Naive thymus-derived CD8-positive, alpha-beta T cell (primary cell): ENCODE measurements around the gene ALDH7A1. TPM values are rescaled to one million over a fixed set of nuclear protein-coding genes. Genes with fewer than 3 reads are reported as not detected.
"Not testable (repeated sequence)": the region's sequence is repeated elsewhere in the genome, so short reads cannot be mapped to it uniquely, and the experiment has no call there.

Experiments used
- ATAC-seq, 2 donors: fragments of 150-1000 bp; cut with Tn5 transposase in 1 of 2; sonication (Bioruptor Pico), chemical (Tn5 transposase) in 1 of 2; 1 replicate in 1 of 2; 2 replicates in 1 of 2; pipeline ENCODE4 v1.10.0; 2021; ENCODE audit warnings: mild to moderate bottlenecking in 2 of 2, moderate library complexity in 2 of 2
- POLR2A ChIA-PET: fragments of 350-600 bp; sonication (Branson Sonifier 250); formaldehyde crosslinking; loops from one replicate; lab custom pipeline; 2021; ENCODE audit warnings: antibody characterized with exemption; lab: Charles Lee
- DNase-seq, 10 donors: peaks; one replicate each; pipeline versions ENCODE4 v3.0.0 to v3.0.0-alpha.2; 2020 to 2022
- H3K27ac Mint-ChIP-seq, 10 donors: one replicate each; pipeline ENCODE4 v1.8.0; 2020 to 2022; ENCODE audit warnings: mild to moderate bottlenecking in 10 of 10, mixed read lengths in 10 of 10, moderate library complexity in 4 of 10, inconsistent platforms in 1 of 10
- H3K27me3 Mint-ChIP-seq, 5 donors: one replicate each; pipeline ENCODE4 v1.8.0; 2021 to 2022; ENCODE audit warnings: mixed read lengths in 5 of 5
- H3K36me3 Mint-ChIP-seq, 3 donors: one replicate each; pipeline ENCODE4 v1.8.0; 2020 to 2022; ENCODE audit warnings: mixed read lengths in 3 of 3, mild to moderate bottlenecking in 2 of 3, inconsistent platforms in 1 of 3
- H3K4me1 Mint-ChIP-seq, 4 donors: one replicate each; pipeline ENCODE4 v1.8.0; 2021 to 2022; ENCODE audit warnings: mixed read lengths in 4 of 4
- H3K4me3 Mint-ChIP-seq, 10 donors: one replicate each; pipeline ENCODE4 v1.8.0; 2020 to 2022; ENCODE audit warnings: mild to moderate bottlenecking in 10 of 10, mixed read lengths in 10 of 10, moderate library complexity in 6 of 10, inconsistent platforms in 1 of 10
- H3K9me3 Mint-ChIP-seq, 9 donors: one replicate each; pipeline ENCODE4 v1.8.0; 2020 to 2022; ENCODE audit warnings: mixed read lengths in 9 of 9, mild to moderate bottlenecking in 3 of 9, inconsistent platforms in 1 of 9, moderate library complexity in 1 of 9
- polyA plus RNA-seq, 3 donors: library from polyadenylated mRNA; unstranded; fragments of 300-500 nt; fragmentation: Illumina TruSeq; gene quantifications; one replicate each; pipeline ENCODE4 v1.2.3, GENCODE V29; 2021
- total RNA-seq, 8 experiments: library from RNA in 2 of 8; stranded (reverse) in 2 of 8; gene quantifications; one replicate each; pipeline ENCODE4 v1.2.3 and lab custom pipeline; 2021 to 2026

The ALDH7A1 gene
- total and polyA plus RNA-seq, 5 experiments from 2014 or later = 3.0 to 6.0 (median 5.3) TPM

DNA sequence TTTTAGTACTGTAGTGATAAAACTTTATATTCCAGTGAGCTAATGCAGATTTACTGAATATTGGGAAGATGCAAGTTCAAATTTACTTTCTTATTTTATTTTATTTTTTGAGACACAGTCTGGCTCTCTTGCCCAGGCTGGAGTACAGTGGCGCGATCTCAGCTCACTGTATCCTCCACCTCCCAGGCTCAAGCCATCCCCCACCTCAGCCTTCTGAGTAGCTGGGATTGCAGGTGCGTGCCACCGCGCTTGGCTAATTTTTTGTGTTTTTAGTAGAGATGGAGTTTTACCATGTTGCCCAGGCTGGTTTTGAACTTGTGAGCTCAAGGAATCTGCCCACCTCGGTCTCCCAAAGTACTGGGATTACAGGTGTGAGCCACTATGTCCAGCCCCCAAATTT lies 15.6 kb upstream of the ALDH7A1 start:
- Mint-ChIP-seq H3K4me1 (peaks cover 24 to 58% (median 51%) of the 10 kb centered on the region in 4 donors), H3K27ac (peak overlapping the region in 1 of 10 donors; percentile 87), H3K4me3 (no peak overlapping the region), H3K36me3 (peaks cover 0 to 96% (median 8%) of the 10 kb centered on the region in 3 donors), H3K27me3 (no peaks in the 10 kb centered on the region), H3K9me3 (no peaks in the 10 kb centered on the region)
- POLR2A ChIA-PET = interaction anchor here (0.7 kb wide), 1 partner anchor 437 kb away, joined by 3 read pairs; no protein-coding TSS in a partner anchor
- no peak for DNase-seq
- ATAC-seq = no peak

DNA sequence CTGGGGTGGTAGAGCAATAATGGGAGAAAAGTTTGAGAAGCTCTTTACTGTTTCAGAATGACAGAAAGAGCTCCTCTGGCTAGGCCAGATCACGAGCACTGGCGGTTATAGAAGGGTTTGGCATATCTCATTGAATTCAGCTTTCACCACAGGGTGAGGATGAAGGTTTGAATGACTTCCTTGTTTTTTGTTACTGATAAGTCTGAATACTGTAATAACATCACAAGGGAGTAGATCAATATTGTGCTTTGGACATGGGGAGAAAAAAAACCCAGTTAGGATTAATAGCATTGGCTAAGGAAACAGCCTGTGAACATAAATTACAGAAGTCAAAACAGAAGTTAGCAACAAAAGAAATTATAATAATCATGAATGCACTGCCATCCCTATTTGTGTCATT lies 15.1 kb upstream of the ALDH7A1 start:
- DNase-seq (no peak), ATAC-seq (no peak)
- Mint-ChIP-seq H3K4me1 (peaks cover 24 to 56% (median 52%) of the 10 kb centered on the region in 4 donors), H3K27me3 (no peaks in the 10 kb centered on the region), H3K27ac (peak overlapping the region in 3 of 10 donors; percentile 15 to 61 (median 35)), H3K4me3 (no peak overlapping the region), H3K9me3 (no peaks in the 10 kb centered on the region), H3K36me3 (peaks cover 0 to 96% (median 8%) of the 10 kb centered on the region in 3 donors)
- POLR2A ChIA-PET = interaction anchor here (0.7 kb wide), 1 partner anchor 437 kb away, joined by 3 read pairs; no protein-coding TSS in a partner anchor

DNA sequence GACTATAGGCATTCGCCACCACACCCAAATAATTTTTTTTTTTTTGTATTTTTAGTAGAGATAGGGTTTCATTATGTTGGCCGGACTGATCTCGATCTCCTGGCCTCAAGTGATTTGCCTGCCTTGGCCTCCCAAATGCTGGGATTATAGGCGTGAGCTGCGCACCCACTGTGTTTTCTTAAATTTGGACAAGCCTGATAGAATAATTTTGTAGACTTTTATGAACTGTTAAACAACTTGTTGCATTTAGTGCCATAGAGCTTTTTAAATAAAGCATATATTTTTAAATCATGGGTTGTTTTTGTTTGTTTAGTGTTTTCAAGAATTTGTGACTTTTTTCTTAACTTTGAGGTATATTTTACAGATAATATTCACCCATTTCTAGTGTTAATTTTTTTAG lies 10.5 kb upstream of the ALDH7A1 start:
- H3K4me3 Mint-ChIP-seq = peak overlapping the region in 8 of 10 donors; percentile 22 to 71 (median 52)
- no peaks in the 10 kb centered on the region for H3K27me3 Mint-ChIP-seq
- H3K27ac Mint-ChIP-seq = peak overlapping the region in 6 of 10 donors; percentile 2 to 93 (median 60)
- H3K9me3 Mint-ChIP-seq = no peaks in the 10 kb centered on the region
- H3K36me3 Mint-ChIP-seq = peaks cover 0 to 74% (median 12%) of the 10 kb centered on the region in 3 donors
- ATAC-seq = no peak
- no peak for DNase-seq
- H3K4me1 Mint-ChIP-seq = peaks cover 17 to 66% (median 48%) of the 10 kb centered on the region in 4 donors
- POLR2A ChIA-PET = no interaction called here

DNA sequence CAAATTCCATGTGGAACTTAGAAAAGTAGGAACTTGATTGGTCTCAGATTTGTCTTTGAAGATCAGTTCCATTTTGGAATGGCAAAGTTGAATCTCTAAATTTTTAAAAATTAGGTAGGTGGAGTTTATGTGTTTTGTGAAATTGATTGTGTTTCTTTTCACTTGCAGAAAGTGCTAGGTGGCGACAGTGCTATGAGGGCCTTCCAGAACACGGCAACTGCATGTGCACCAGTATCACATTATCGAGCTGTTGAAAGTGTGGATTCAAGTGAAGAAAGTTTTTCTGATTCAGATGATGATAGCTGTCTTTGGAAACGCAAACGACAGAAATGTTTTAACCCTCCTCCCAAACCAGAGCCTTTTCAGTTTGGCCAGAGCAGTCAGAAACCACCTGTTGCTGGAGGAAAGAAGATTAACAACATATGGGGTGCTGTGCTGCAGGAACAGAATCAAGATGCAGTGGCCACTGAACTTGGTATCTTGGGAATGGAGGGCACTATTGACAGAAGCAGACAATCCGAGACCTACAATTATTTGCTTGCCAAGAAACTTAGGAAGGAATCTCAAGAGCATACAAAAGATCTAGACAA lies 8.5 kb upstream of the ALDH7A1 start:
- peaks cover 16 to 63% (median 47%) of the 10 kb centered on the region in 4 donors for H3K4me1 Mint-ChIP-seq
- DNase-seq (no peak), ATAC-seq (no peak)
- no peaks in the 10 kb centered on the region for H3K9me3 Mint-ChIP-seq
- peak overlapping the region in 6 of 10 donors; percentile 22 to 80 (median 64) for H3K27ac Mint-ChIP-seq
- peak overlapping the region; percentile 6 to 79 (median 56) for H3K4me3 Mint-ChIP-seq
- no peaks in the 10 kb centered on the region for H3K27me3 Mint-ChIP-seq
- POLR2A ChIA-PET = no interaction called here
- peaks cover 0 to 53% (median 12%) of the 10 kb centered on the region in 3 donors for H3K36me3 Mint-ChIP-seq

DNA sequence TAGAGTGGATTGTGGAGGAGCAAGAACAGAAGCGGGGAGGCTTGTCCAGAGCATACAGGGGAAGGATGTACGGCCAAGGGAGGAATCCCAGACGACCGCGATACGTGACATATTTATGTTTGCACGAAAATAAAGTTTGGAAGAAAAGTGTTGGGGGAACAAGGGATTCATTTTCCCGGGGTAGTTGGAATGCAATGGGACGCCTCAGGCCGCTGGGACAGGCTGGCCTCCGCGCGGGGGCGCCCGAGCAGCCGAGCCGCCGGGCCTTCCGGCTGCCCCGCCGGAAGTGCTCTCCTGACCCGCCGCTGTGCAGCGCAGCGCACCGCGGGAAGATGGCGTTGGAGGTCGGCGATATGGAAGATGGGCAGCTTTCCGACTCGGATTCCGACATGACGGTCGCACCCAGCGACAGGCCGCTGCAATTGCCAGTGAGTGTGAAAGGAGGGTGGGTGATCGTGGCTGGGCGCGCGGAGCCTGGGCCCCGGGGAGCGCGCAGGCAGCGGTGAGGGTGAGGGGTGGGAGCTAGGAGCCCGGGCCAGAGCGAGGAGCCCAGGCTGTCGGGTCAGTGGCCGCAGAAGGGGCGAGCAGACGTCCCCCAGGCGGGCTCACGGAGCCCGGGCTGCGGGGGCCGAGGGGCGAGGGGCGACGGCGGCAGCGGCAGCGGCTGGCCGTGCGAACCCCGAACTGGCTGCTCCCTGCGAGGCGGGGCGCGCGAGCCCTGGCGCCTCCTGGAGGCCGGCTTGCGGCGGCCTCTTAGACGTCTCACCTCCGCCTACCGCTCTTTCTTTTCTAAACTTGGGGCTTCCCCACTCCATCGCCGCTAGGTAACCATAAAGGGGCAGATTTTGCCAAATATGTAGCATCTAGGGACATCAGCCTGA lies 5.9 kb upstream of the ALDH7A1 start, which contains the start of gene PHAX:
PHAX (plus strand) TSS at position 317 of the 881 bp plus-strand sequence; CDS start at position 333, 16 bp downstream.
- POLR2A ChIA-PET = interaction anchor here (1.0 to 1.5 kb wide), 5 partner anchors 173 to 431 kb away, joined by 3 to 18 read pairs (median 5); partner anchors contain the start of gene LMNB1
- H3K27ac Mint-ChIP-seq = peak within 1 kb of the TSS; percentile 82 to 98 (median 94)

DNA sequence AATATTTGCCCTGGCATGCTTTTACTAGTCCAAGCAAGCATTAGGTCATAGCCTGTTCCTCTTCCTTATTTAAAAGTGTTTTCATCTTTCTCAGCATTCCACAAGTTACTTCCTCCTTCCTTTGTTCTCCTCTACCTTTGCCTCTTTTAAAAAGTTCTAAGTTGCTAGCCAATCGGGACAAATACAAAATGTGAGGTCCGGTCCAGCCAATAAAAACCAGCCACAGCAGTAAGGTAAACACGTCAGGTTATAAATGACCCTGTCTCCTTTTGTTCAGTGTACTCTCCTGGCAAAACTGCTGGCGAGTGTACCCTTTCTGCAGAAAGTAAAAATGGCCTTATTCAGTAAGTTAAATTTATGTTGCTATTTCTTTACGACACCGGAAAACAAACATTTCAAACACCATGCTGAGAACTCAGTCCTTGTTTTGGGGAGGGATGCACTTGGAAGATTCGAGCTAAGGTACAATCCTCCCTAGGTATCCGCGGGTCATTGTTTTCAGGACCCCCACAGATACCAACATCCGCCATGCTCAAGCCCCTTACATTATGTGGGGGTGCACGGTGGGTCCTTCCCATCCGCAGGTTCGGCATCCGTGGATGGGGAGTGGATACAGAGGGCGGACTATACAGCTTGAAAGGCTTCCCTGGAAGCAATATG lies 5.1 kb upstream of the ALDH7A1 start:
- H3K4me3 Mint-ChIP-seq = peak overlapping the region; percentile 85 to 100 (median 96)
- not testable (repeated sequence) for H3K27me3 Mint-ChIP-seq, H3K9me3 Mint-ChIP-seq, ATAC-seq
- peak in 1 of 10 donors; percentile 4 for DNase-seq
- peaks cover 11 to 33% (median 29%) of the 10 kb centered on the region in 4 donors for H3K4me1 Mint-ChIP-seq
- H3K27ac Mint-ChIP-seq = peak overlapping the region; percentile 81 to 98 (median 90)
- POLR2A ChIA-PET = interaction anchor here (1.0 to 1.5 kb wide), 5 partner anchors 173 to 431 kb away, joined by 3 to 18 read pairs (median 5); partner anchors contain the start of gene LMNB1
- H3K36me3 Mint-ChIP-seq = peaks cover 0 to 22% (median 5%) of the 10 kb centered on the region in 3 donors

More for the DNA sequence above, 5.9 kb upstream of the ALDH7A1 start, which contains the start of gene PHAX:
- no peaks in the 10 kb centered on the region for H3K27me3 Mint-ChIP-seq
- ATAC-seq (peak; percentile 91 to 94), DNase-seq (peak; percentile 55 to 75 (median 68))
- H3K36me3 Mint-ChIP-seq = peaks cover 0 to 29% (median 7%) of the 10 kb centered on the region in 3 donors
- H3K4me3 Mint-ChIP-seq = peak within 1 kb of the TSS; percentile 85 to 100 (median 96)
- H3K9me3 Mint-ChIP-seq = no peaks in the 10 kb centered on the region
- H3K4me1 Mint-ChIP-seq = peaks cover 10 to 41% (median 32%) of the 10 kb centered on the region in 4 donors

DNA sequence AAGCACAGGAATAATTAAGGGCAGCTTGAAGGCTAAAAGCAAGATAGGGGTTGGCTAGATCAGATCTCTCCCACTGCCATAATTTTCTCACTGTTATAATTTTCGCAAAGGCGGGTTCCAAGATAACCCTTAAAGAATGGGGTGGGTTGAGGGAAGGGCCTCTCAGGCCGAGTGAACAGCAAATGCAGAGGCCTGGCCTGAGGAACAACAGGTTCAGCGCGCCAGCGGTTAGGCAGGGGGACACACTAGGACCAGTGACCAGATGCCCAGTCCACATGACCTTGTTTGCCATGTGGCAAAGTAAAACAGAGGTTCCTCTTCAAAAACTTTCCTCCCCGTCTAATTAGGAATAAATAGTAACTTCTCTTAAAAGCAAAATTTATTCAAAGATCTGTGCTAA lies 4.5 kb upstream of the ALDH7A1 start:
- ATAC-seq (no peak), DNase-seq (no peak)
- no peaks in the 10 kb centered on the region for H3K27me3 Mint-ChIP-seq
- POLR2A ChIA-PET = no interaction called here
- peak overlapping the region in 1 of 10 donors; percentile 34 for H3K27ac Mint-ChIP-seq
- peaks cover 15 to 36% (median 33%) of the 10 kb centered on the region in 4 donors for H3K4me1 Mint-ChIP-seq
- H3K4me3 Mint-ChIP-seq = peak overlapping the region in 7 of 10 donors; percentile 25 to 98 (median 48)
- no peaks in the 10 kb centered on the region for H3K9me3 Mint-ChIP-seq
- H3K36me3 Mint-ChIP-seq = peaks cover 0 to 16% (median 5%) of the 10 kb centered on the region in 3 donors

DNA sequence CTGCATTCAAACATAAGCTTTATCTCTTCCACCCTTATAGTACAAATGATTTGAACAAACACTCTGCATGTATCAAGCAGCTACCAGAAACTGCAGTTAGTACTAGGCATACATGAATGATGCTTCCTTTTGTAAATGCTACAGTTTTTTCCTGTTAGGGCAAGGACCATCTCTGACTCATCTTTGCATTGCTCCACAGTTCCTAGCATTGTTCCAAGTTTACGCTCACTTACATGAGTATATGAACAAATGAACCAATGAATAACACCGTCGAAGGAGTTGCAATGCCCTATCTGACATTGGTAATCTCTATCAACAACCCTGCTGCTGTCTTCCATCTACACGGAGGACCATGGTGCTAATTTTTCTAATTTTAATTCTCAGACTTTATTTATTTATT lies 2.1 kb upstream of the ALDH7A1 start:
- DNase-seq = no peak
- no peaks in the 10 kb centered on the region for H3K9me3 Mint-ChIP-seq
- peaks cover 13 to 34% (median 27%) of the 10 kb centered on the region in 4 donors for H3K4me1 Mint-ChIP-seq
- H3K27me3 Mint-ChIP-seq = peaks cover 0 to 4% (median 0%) of the 10 kb centered on the region in 5 donors
- H3K4me3 Mint-ChIP-seq = peak overlapping the region in 5 of 10 donors; percentile 27 to 93 (median 58)
- POLR2A ChIA-PET = no interaction called here
- peak overlapping the region in 1 of 10 donors; percentile 58 for H3K27ac Mint-ChIP-seq
- no peak for ATAC-seq
- H3K36me3 Mint-ChIP-seq = no peaks in the 10 kb centered on the region

DNA sequence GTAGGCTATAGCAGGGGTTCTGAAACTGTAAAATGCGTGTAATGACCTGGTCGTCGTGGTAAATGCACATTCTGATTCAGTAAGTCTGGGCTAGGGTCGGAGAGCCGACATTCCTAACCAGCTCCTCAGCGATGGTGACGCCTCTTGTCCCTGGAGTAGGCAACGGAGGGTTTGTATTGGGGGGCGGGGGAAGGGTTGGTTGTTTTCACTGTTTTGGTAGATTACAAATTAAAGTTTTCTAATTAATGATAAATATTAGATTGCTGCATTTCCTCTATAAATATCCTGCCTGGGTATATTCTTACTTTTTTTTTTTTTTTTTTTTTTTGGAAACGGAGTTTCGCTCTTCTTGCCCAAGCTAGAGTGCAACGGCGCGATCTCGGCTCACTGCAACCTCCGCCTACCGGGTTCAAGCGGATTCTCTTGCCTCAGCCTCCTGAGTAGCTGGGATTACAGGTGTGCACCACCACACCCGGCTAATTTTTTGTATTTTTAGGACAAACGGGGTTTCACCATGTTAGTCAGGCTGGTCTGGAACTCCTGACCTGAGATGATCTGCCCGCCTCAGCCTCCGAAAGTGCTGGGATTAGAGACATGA lies 566 bp upstream of the ALDH7A1 start:
- Mint-ChIP-seq H3K4me1 (peaks cover 13 to 32% (median 17%) of the 10 kb centered on the region in 4 donors), H3K9me3 (no peaks in the 10 kb centered on the region), H3K27me3 (peaks cover 0 to 4% (median 0%) of the 10 kb centered on the region in 5 donors), H3K36me3 (no peaks in the 10 kb centered on the region), H3K27ac (peak overlapping the region in 4 of 10 donors; percentile 41 to 86 (median 70)), H3K4me3 (peak overlapping the region; percentile 78 to 93 (median 89))
- ATAC-seq (peak in 1 of 2 donors; percentile 5), DNase-seq (no peak)
- POLR2A ChIA-PET = interaction anchor here (1.0 kb wide), 1 partner anchor 242 kb away, joined by 3 read pairs; no protein-coding TSS in a partner anchor

DNA sequence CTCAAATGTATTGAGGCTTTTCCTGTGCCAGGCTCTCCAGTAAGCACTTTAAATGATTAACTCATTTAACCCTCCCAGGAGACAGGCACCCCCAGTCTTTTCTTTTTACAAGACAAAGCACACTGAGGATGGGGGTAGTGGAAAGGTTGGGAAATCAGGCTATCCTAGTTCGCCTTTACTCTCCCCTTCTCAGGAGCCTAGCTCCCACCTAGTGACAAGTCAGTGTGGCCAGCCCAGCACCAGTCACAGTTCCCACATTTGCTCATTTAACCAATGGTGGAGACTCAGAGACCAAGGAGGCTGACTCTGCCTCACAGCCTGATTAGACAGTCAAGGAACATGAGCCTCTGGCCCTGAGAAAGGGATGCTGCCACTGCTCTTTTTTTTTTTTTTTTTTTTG lies 3.5 kb downstream of the ALDH7A1 start:
- ATAC-seq (no peak), DNase-seq (no peak)
- POLR2A ChIA-PET = no interaction called here
- H3K27ac Mint-ChIP-seq = no peak overlapping the region
- H3K9me3 Mint-ChIP-seq = no peaks in the 10 kb centered on the region
- H3K4me3 Mint-ChIP-seq = no peak overlapping the region
- peaks cover 10 to 24% (median 14%) of the 10 kb centered on the region in 4 donors for H3K4me1 Mint-ChIP-seq
- H3K27me3 Mint-ChIP-seq = peaks cover 0 to 4% (median 0%) of the 10 kb centered on the region in 5 donors
- H3K36me3 Mint-ChIP-seq = peaks cover 0 to 2% (median 0%) of the 10 kb centered on the region in 3 donors

DNA sequence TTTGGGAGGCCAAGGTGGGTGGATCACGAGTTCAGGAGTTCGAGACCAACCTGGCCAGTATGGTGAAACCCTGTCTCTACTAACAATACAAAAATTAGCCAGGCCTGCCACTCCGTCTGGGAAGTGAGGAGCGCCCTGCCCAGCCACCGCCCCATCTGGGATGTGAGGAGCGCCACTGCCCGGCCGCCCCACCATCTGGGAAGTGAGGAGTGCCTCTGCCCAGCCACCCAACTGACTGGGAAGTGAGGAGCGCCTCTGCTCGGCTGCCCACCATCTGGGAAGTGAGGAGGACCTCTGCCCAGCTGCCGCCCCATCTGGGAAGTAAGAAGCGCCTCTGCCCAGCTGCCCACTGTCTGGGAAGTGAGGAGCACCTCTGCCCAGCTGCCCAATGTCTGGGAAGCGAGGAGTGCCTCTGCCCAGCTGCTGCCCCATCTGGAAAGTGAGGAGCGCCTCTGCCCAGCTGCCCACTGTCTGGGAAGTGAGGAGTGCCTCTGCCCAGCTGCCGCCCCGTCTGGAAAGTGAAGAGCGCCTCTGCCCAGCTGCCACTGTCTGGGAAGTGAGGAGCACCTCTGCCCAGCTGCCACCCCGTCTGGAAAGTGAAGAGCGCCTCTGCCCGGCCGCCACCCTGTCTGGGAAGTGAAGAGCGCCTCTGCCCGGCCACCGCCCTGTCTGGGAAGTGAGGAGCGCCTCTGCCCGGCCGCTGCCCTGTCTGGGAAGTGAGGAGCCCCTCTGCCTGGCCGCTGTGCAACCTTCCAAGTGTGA lies 5.3 kb downstream of the ALDH7A1 start:
- Mint-ChIP-seq H3K27me3 (peaks cover 0 to 5% (median 0%) of the 10 kb centered on the region in 5 donors), H3K9me3 (no peaks in the 10 kb centered on the region), H3K4me1 (peaks cover 4 to 16% (median 10%) of the 10 kb centered on the region in 4 donors), H3K4me3 (no peak overlapping the region), H3K27ac (no peak overlapping the region), H3K36me3 (peaks cover 0 to 2% (median 2%) of the 10 kb centered on the region in 3 donors)
- DNase-seq (no peak), ATAC-seq (no peak)
- POLR2A ChIA-PET = no interaction called here
